ENCODE results near the gene TAF1B.
"Not testable (repeated sequence)": the region's sequence is repeated elsewhere in the genome, so short reads cannot be mapped to it uniquely, and the experiment has no call there.

Gene TAF1B

GRCh38 chr2:9832586-9832985, 10.7 kb upstream of the TAF1B start:
- no peak for DNase-seq (ENCODE audit: low read depth)

DNA sequence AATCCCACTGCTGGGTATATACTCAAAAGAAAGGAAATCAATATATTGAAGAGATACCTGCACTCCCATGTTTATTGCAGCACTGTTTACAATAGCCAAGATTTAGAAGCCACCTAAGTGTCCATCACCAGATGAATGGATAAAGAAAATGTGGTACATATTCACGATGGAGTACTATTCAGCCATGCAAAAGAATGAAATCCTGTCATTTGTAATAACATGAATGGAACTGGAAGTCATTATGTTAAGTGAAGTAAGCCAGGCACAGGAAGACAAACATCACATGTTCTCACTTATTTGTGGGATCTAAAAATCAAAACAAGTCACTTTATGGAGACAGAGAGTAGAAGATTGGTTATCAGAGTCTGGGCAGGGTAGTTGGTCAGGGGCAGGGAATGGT, 8.2 kb upstream of the TAF1B start:
- not testable (repeated sequence) for DNase-seq (ENCODE audit: low read depth)

DNA sequence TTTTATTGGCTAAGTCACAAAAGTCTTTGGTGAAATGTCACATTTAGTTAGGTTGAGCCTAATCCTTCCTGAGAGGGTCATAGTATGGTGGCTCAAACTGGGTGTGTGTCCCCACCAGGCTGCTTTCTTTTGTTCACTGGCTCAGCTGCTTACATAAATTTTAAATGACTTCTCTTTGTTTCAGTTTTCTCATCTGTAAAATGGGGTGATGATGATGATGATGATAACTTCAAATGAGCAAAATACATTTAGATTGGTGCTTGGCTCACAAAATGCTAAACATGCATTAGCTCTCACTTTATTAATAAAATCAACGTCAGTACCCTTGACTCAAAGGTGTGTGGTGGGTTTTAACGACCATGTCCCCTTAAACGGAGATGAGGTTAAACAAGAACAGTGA, 7.2 kb upstream of the TAF1B start:
- DNase-seq (ENCODE audit: low read depth) = no peak

DNA sequence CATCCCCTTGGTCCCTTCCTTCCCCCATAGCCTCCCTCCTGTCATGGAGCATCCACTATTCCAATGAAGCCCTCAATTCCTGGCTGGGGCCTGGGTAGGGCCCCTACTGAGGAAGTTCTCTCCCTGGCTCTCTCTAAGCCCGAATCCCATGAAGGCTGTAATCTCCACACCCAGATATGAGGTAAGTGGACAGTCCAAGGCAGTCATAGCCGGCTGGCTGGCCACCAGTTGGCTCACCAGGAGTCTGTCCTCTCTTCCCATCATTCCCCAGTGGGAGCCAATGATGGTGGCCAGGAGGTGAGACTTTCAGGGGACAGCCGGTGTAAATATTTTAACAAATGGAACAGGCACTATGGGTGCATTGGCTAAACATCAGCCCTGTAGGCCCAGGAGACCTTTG, 6.8 kb upstream of the TAF1B start:
- DNase-seq (ENCODE audit: low read depth) = no peak

DNA sequence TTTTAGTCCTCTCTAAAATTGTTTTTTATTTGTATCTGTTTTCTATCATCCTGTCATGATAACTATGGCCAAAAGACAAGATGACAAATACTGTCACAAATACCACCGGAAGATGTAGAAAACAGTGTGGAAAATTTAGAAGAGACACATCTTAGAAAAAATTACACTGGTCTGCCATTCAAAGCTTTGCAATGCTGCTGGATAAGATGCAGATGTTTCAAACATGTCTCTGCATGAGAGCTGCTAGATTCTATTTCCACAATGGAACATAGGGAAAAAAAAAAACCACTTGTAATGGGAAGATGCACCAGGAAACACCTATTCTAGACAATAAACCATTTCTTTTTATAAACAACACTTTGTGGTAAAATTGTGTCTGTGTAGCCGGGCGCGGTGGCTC, 5.8 kb upstream of the TAF1B start:
- DNase-seq (ENCODE audit: low read depth) = no peak

GRCh38 chr2:9838391-9838790, 4.9 kb upstream of the TAF1B start:
- no peak for DNase-seq (ENCODE audit: low read depth)

DNA sequence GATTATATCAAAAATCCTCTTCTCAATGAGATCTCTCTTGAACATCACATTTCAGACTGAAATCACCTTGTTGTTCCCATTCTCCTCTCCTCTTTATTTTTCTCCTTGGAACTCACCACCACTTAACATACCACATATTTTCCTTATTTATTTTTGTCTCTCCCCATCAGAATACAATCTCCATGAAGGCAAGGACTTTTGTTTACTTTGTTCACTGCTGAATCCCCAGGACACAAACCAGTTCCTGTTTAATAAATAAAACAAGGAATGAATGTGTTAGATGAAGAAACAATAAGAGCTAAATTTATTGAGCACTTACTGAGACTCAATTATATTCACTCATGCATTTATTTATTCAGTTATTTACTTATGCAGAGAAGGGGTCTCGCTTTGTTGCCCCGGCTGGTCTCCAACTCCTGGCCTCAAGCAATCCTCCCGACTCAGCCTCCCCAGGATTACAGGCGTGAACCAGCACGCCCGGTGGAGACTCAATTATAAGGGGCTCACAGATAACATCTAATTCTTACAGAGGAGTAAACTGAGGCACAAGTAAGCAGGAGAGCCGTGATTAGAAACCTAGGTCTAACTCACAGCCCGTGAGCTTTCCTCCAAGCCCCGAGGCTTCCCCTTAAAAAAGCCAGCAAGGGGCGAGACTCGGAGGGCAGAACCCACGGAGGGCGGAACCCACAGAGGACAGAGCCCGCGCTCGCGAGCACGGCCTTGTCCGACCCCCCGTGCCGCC, 616 bp upstream of the TAF1B start:
- DNase-seq (ENCODE audit: low read depth) = no peak

DNA sequence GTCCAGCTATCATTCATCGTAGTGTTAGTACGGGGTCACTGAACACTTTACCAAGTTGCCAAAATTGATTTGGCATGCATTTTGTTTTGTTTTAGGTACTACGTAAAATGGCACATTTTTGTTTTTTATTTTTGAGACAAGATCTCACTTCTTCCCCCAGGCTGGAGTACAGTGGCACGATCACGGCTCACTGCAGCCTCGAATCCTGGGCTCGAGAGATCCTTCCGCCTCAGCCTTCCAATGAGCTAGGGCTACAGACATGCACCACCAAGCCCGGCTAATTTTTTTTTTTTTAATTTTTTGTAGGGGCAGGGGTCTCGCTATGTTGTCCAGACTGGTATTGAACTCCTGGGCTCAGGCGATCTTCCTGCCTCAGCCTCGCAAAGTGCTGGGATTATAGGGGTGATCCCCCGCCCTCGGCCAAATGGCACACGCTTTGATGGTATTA, 786 bp downstream of the TAF1B start:
- no peak for DNase-seq (ENCODE audit: low read depth)

- no peak for DNase-seq (ENCODE audit: low read depth)
These were observed 1.3 kb downstream of the TAF1B start for GRCh38 chr2:9844576-9844975.

DNA sequence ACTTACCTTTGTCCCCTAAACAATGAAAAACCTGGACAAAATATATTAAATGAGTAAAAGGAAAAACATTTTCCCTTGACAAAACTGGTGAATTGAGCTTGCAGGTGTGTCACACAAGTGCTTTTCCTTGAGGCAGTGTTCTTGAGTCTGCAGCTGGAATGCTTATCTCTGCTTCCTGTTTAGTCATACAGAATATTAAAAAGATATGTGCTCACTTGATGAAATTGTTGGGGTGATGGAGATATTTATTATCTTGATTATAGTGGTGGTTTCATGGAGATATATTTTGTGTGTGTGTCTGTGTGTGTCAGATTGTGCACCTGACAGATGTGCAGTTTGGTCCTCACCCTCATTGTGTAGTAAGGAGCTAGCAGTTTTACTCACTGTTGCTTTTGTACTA, 3.3 kb downstream of the TAF1B start:
- DNase-seq (ENCODE audit: low read depth) = no peak

DNA sequence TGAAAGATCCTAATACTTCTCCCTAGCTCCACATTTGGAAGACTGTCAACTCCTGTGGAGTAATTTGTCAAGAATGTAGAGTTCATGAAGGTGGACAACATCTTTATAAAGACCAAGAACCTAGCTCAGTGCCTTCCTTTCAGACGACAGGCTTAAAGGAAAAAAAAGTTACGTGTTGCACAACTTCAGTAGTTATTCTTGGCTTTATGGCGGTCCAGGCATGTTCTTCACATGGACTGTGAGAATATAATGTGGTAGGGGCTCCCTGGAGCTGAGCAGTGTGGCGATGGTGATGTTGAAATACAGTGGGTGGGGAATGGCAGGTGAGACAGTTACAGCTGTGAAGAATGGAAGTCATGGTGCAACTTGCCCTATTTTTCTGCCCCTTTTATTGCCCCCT, 3.9 kb downstream of the TAF1B start:
- no peak for DNase-seq (ENCODE audit: low read depth)

- DNase-seq (ENCODE audit: low read depth) = no peak
These were observed 9.6 kb downstream of the TAF1B start for GRCh38 chr2:9852881-9853280.

GRCh38 chr2:9857814-9858729, 14.8 kb downstream of the TAF1B start:
- DNase-seq (ENCODE audit: low read depth) = no peak

- DNase-seq (ENCODE audit: low read depth) = no peak
These were observed 15.4 kb downstream of the TAF1B start for GRCh38 chr2:9858730-9859068.

GRCh38 chr2:9860922-9861580, 17.8 kb downstream of the TAF1B start:
- DNase-seq (ENCODE audit: low read depth) = not testable (repeated sequence)

DNA sequence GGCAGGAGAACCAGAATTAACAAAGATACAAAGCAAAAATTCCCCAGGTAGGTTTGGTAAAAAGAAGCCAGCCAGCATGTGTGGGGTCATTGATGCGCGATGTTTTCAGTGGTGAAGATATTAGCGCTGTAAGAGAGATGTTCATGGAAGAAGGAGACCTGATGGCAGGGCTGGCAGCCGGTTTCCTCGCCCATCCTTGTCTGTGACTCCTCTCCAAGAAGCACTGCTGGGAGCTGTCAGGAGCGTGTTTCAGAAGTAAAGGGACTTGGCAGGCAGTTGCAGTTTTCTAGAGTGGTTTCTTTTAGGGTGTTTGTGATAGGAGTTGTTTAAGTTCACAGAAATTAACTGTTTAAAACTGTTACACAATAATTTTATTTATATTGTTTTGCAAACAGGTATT, 24.6 kb downstream of the TAF1B start:
- DNase-seq (ENCODE audit: low read depth) = no peak

GRCh38 chr2:9873337-9873736, 30.1 kb downstream of the TAF1B start:
- no peak for DNase-seq (ENCODE audit: low read depth)

DNA sequence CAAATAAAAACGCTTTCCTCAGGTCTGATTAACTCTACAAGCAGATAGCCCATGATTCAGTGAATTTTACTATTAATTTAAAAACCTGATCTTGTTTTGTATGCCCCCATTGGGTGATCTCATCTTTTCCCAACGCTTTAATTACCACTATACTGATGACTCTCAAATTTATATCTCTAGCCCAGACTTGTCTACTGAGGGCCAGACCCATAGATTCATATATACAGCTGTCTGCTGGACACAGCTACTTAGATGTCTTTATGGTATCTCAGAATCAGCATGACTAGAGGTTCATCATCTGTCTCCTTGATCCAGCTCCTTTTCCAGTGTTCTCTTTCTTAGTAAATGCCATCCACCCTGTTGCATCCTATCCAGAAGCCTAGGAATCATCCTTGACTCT, 33.8 kb downstream of the TAF1B start:
- no peak for DNase-seq (ENCODE audit: low read depth)

DNA sequence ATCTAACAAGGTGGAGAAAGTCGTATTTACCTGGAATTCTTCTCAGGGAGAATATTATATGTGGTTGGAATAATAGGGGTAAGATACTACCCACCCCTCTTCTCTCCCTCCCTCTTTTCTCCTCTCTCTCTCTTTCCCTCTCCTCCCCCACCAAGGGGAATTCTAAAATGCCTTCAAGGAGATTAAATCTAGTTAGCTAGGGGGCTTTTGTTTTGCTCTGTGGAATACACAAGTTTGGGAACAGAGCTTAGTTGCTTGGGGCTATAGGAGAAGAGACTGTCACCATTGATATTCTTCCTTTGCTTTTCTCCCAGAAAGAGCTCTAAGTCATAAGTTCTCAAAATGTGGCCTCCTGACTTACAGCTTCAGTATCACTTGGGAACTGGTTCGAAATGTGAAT, 34.5 kb downstream of the TAF1B start:
- DNase-seq (ENCODE audit: low read depth) = no peak

DNA sequence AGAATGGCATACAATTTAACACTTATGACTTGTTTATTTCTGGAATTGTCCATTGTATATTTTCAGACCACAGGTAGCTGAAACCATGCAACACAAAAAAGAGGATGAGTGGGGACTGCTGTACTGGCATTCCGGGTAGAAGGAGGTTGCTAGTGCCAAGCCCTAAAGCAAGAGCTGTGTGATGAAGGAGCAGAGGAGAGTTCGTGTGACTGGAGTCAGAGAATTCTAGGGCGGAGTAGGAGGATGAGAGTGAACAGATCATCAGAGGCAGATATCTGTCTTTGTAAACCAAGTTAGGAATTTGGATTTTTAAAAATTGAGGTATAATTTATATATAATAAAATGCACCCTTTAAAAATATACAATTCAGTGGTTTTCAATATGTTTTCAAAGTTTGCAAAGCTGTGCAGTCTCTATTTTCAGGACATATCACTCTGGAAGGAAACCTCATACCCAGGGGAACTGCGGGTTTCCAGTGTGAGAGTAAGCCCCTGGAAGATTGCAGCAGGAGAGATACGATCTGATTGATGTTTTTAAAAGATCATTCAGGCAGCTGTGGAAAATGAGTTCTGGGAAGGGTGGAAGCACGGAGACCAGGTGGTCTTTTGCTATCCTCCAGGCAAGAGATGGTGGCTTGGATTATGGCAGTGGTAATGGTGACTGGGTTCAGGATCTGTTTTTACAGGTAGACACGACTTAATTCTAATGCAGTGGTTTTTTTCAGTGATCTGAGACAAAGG, 36.4 kb downstream of the TAF1B start:
- no peak for DNase-seq (ENCODE audit: low read depth)

GRCh38 chr2:9883897-9884296, 40.6 kb downstream of the TAF1B start:
- no peak for DNase-seq (ENCODE audit: low read depth)

DNA sequence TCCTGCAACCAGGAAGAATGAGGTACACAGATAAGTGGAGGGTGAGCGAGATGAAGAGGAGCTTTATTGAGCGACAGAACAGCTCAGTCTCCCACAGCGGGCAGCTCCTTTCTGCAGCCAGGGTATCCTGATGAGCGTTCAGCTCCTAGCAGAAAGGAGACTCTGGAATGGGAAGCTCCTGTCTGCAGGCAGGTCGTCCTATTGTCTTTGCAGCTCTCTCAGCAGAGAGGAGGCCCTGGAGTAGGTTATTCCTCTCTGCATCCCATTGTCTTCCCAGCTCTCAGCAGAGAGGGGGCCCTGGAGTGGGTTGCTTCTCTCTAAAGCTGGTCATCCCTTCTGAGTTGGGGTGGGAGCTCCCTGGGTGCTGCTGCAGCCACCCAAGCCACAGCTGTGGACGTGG, 41.2 kb downstream of the TAF1B start:
- DNase-seq (ENCODE audit: low read depth) = no peak
